Kidney tubule cell (primary cell): ENCODE measurements around the gene PRKN.
"Not testable (repeated sequence)": the region's sequence is repeated elsewhere in the genome, so short reads cannot be mapped to it uniquely, and the experiment has no call there.

Experiments
- DNase-seq: peaks from one replicate; pipeline ENCODE4 v3.0.0-alpha.2; 2018; ENCODE audit warnings: low spot score

Gene PRKN

DNA sequence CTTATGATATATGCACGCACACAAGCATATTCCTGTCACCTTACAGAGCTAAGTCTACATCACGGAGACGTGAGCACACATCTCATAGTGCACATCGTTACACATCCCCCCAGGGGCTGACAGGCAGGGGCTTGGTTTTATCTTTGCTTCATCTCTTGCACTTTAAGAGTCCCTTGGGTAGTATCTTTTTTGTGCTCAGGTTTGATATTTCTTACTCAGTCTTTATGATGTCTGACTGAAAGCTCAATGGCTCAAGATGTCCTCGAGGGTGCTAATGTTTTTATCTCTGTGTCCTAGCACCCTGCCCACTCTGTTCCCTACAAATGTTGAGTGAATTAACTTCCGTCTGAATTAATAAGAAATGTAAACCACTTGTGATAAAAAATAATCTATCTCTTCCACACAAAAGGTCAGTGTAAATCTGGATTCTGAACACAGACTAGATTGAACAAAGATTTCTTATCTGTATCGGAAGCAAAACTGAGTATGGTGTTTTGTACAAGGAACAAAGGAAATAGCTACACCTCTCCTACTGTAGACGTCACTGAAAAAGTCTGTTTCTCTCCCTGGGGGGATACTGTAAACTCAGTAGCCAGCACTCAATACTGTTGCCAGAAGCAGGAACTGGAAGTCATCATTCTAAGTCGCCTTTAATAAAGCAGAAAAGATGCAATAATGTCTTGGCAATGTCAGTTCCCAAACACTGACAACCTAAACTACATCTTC is 195.1 kb downstream of the PRKN start:
- DNase-seq, result no peak

DNA sequence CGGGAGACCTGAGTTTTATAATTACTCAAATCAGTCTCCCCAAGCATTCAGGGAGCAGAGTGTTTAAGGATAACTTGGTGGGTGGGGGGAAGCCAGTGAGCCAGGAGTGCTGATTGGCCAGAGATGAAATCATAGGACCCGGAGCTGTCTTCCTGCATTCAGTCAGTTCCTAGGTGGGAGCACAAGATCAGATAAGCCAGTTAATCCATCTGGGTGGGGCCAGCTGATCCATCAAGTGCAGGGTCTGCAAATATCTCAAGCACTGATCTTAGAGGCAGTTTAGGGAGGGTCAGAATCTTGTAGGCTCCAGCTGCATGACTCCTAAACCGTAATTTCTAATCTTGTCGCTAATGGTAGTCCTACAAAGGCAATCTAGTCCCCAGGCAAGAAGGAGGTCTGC is 196.2 kb downstream of the PRKN start:
- DNase-seq, result not testable (repeated sequence)

DNA sequence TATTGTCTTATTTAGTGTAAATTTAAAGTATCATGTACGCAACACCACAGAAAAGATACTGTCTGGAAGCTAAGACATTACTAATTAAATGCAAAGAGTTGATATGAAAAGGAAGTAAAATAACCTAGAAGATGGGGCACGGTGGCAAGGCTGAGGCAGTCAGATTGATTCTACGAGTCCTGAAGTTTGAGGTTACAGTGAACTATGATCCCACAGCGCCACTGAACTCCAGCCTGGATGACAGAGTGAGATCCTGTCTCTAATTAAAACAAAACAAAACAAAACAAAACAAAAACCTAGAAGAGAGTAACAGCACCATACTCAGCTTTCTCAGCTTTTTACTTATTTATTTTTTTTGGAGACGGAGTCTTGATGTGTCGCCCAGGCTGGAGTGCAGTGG is 199.0 kb downstream of the PRKN start:
- no peak for DNase-seq

DNA sequence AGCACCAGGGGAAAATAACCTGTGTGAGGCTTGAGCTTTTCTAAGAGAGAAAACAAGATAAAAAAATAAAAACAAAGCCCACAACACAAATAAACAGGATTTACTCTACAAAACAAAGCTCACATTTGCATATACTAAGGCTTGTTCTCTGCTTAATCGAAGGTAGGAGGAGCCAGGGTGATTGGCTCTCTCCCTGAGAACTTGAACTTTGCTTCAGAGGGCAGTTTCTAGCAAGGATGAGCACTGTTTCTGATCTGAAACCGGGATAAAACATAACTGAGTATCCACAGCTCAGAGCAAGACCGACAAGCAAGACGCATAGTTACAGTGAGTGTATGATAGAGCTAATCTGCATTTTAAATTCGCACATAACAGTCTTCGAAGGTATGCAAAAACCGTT is 200.6 kb downstream of the PRKN start:
- no peak for DNase-seq

DNA sequence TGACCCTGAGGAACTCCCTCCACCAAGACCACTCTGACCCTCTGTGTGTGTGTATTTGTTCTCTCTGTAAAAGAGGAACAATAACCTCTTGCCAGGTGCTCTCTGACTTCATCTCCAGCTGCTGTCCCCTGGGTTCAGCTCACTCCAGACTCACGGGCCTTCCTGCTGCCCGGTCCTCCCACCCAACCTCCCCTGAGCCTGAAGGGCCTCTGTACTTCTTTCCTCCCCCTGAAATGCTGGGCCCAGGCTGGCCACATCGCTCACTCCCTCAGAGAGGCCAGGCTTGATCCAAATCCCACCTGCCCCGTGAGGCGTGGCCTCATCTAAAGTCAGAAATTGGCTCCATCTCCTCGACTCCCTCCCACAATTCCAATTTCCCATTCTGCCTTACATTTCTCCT is 202.4 kb downstream of the PRKN start:
- DNase-seq, result no peak

DNA sequence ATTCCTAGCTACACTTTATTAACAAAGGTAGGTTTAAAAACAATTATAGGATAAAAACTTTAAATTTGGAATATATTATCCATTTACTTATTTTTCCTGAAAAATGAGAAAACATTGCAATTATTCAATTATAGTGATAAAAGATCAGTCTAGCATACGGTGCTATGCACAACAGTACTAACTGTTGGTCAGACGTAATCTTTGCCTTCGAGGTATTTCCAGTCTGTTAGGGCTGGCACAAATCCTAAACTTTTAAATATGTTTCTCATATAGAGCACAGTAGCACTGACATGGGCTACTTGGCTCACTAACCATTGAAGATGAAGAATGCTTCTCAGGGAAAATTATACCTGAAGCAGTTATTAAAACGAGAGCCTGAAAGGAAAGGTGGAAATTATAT is 214.8 kb downstream of the PRKN start:
- DNase-seq, result no peak

DNA sequence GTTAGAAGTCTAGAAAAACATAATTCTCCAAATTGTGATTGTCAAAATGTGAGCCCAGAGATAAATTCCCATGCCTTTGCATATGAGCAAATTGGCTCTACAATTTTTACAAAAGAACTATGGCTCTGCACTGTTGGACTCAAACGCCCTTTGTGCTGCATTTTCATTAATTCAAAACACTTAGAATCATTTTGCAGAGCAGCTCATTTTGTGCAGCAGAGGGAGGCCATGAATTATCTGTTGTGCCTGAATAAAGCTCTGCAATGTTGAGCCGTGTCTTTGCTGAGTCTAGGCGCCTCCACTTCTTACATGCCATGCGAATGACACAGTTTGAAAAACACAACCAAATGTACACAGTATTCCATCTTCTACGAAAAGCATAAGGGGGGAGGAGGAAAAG is 230.2 kb downstream of the PRKN start:
- DNase-seq, result no peak

DNA sequence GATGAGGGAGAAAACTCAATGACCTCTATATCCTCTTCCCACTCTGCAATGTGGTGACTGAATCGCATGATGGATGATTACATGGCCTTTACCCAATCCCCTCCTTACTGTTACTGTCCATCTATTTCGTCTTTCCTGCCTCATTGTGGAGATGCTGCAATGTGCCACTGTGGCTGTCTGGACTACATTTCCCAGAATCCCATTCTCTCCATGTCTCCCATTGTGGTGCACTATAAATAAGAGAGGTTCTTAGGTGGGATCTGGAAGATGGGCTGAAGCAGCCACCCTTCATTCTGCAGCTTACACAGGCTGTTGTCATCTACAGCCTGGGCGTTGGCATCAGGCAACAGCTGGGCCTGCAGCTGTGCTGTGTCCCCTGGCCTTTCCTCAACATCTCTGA is 233.6 kb downstream of the PRKN start:
- no peak for DNase-seq

DNA sequence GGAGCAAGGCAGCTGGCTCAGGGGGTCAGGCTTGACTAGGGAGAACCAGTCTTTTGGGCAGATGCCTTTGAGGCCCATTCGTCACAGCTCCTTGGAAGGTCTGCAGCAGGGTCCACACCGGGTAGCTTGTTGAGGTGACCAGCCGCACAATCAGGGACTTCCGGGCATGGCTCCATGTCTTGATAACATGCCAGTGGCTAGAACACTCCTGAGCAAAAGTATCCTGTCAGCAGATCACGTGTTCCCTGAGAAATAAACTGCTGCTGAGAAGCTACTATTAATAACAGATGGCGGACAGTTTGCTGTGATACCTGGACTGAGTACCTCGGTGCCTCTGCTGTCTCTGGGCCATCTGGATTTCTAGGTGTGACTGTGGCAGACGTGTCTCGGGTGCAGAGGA is 235.9 kb downstream of the PRKN start:
- no peak for DNase-seq

DNA sequence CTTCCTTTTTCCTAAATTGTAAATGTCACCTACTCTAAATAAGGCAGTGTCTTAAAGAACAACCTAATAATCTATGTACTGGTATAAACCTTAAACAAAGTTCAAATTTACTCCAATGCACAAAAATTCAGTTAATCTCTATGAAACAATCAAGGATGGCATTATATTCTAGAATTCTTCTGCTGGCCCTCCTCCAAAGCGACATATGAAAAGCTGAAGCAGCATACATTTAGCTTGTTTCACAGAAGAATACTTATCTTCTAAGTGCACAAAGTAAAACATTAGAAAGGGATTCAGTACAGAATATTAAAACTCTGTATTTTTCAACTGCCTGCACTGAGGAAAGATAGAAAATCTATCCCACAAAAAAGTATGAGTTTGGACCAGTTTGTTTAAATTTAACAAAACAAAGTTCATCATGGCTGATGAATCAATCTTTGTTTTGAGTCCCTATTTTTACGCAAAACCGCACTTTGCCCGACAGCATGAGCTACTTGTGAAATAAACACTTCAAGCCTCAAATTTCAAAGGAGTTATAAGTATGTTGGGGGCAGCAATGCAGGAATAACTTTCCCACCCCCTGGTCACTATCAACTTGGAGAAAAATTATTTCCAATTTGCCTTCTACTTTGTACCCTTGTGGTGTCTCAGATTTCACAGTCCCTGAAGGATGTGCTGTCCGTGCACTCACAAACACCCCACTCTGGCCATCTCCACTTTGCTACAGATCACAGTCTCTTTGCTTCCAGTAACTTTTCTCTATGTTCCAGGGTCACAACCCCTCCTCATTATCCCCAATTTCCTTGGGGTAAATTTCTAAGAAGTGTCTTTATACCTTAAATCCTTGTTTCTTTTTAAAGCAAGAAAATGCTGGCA is 238.2 kb downstream of the PRKN start:
- DNase-seq, result no peak

DNA sequence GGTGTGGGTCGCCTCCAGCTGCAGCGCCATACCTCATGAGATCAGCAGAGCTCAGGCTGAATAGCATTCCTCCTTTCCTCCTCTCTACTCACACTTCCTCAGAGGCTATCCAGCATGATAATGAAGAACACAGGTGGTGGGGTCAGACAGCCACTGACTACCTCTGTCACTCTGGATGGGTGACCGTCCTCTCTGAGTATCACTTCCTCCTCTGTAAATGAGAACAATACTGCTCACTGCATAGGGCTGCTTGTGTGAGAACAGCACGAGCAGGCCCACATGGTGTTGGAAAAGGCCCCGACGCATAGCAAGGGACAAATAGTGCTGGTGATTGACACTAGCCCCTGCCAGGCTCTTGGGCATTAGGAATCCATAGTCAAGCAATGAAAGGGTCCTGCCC is 239.1 kb downstream of the PRKN start:
- DNase-seq, result no peak

DNA sequence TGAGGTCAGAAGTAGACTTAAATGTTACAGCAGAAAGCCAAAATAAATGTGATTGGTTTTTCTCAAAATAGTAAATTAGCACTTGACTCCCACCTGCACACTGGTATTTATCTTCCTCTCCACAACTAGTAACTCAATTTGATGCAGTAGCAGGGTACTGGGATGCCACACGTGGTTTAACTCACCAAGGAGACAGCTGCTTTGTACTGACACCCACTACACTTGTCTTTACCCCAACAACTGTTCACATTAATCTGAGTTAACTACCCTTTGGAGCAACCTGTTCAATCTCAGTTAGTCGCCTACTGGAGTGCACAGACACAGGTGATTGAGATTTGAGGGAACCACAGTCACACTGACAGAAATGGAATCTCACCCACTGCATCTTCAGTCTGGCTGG is 242.1 kb downstream of the PRKN start:
- DNase-seq, result no peak

DNA sequence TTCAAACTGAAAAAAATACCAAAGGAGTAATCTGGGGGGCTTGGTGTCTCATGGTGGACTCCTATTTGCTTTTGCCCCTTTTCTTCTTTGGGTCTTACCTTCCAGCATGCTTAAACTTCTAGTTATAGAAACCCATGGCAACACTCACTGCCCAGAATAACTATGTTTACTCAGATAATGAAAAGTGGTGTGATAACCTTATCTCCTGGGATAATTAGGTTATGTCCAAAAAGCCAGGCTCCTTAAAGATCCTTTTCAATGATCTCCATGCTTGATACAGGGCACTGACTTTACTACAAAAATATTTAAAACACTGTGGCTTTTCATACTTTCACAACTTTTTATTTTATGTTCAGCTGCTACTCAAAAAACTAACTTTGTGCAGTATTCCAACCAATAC is 245.6 kb downstream of the PRKN start:
- no peak for DNase-seq

DNA sequence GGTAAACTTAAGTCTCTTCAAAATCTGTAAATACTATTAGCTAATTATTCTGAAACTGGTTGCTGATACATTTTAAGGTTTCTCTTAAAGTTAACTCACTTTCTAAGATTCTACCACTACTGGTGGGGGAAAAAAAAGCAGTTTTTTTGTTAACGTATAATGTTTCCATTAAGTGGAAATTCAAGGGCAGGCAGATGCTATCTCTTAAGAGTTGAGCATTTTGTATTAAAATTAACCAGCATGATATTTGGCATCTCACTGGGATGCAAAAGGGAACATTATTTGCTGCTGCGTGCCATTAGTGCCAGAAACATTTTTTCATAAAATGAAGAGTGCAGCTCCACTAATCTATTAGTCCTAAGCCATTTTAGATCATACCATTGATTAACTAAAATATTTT is 246.2 kb downstream of the PRKN start:
- DNase-seq, result no peak

DNA sequence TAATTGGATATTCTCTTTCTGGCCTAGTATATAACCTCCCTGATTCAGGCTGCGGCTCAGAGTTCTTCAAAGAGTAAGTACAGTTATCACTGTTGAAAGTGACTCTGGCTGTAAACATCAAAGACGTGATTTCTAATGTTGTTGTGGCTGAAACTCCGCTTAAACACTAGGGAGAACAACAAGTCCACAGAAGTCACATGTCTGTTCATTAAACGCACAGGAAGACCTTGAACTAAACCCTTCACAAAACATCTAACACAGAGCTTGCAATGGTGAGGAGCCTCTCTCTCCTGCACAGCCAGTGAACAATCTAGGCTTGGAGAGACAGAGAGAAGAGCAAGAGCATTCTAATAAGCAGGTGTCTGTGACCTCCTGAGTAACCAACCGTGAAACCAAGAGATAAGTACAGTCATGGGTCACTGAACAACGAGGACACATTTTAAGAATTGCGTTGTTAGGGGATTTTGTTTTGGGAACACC is 249.3 kb downstream of the PRKN start:
- DNase-seq, result peak; percentile 20

DNA sequence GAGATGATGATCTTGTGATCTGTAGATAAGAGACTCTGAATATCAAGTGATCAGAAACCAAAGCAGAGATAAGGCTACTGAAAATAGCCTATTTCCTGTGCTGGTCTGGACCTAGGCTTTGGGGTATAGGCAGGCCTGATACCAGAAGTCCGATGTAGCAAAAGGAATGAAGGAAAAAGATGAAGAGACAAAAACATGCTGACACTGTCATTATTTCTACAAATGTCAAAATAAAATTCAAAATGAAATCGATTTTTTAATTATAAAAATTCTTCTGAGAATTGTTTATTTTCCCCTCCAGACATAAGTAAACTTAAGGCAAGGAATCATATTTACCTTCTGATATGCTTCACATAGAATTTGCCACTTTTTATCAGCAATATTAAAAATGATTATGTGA is 252.8 kb downstream of the PRKN start:
- no peak for DNase-seq

DNA sequence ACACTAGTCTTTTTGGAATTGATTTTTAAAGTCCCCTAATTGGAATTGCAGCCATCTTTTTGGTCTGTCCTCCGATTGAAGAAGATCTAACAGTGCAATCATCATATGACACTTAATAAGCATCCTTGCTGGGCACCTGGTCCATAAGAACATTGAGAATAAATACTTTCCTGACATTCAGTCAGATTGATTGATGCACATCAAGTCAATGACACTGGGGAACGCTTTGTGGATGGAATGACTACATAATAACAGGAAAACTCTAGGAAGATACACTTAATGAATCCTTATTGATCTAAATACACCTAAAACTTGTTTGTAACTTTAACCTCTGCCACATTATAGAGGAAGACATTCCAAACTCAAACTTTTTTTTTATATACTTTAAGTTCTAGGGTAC is 255.7 kb downstream of the PRKN start:
- no peak for DNase-seq

DNA sequence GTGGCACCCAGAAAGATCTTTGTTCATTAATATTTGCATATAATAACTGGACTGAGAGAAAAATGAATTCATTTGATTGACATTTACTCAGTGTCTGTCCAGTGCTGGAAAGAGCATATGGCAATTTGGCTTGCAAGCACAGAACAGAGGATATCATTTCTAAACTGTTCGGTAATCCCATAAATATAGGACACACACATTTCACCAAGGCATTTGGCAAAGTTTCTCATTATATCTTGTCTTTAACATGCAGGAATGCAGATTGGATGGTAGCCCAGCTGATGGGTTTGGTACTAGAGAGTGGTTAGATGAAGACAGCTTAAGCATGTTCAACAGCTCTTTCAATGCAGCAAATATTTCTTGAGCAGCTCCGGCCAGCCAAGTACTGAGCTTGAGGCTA is 259.2 kb downstream of the PRKN start:
- no peak for DNase-seq

DNA sequence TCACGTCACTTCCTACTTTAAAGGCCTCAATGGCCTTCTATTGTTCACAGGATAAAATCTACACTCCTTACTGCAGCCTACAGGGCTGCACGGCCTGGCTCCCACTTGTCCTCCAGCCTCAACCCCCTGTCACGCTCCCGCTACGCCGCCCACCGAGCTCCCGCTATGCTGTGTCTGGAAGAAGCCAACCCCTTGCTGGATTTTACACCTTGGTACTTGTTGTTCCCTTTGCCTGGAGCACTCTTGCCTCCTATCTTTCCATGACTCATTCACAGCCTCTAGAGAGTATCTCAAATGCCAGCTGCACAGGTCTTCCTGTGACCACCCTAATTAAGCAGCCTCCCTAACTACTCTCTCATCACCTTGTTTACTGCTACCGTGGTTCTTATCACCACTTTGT is 259.9 kb downstream of the PRKN start:
- DNase-seq, result no peak

DNA sequence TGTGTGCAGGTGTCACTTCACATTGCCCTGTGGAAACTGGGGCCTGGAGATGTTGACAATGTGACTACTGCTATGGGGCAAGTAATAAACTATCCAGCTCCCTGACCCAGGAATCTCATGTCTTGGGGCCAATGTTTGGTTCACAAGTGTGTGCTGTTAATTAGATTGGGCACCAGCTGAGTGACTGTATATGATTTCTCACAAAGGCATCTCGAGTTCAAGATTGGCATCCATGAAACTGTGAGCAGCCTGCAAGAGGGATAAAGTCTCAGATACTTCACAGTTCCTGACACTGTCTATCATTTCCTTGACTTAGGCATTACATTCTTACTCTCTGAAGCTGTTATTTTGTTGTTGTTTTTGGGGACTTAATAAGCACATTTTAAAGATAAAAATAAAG is 264.0 kb downstream of the PRKN start:
- DNase-seq, result peak; percentile 4

DNA sequence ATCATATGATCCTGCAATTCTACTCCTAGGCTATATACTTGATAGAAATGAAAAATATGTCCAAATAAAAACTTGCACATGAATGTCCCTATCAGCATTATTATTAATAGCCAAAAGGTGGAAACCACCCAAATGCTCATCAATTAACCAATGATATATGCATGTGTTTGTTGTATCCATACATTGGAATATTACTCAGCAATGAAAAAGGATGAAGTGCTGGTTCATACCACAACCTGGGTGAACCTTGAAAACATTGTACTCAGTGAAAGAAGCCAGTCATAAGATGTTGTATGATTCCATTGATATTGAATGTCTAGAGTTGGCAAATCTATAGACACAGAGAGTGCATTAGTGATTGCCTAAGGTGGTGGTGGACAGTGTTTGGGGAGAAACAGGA is 267.6 kb downstream of the PRKN start:
- DNase-seq, result no peak

DNA sequence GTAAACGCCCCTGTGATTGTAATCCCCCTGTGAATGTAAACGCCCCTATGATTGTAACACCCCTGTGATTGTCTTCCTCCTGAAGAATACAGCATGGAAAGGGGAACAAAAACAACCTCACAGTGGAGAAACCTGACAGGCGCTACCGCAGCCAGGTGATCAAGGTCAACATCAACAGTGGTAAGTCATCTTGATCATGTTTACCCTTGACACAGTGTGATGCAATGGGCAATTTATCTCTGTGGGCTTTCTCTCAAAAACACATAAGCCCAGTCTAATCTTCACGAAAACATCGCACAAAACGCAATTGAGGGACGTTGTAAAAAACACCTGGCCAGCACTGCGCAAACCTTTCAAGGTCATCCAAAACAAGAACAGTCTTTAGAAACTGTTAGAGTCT is 277.2 kb downstream of the PRKN start:
- DNase-seq, result no peak

DNA sequence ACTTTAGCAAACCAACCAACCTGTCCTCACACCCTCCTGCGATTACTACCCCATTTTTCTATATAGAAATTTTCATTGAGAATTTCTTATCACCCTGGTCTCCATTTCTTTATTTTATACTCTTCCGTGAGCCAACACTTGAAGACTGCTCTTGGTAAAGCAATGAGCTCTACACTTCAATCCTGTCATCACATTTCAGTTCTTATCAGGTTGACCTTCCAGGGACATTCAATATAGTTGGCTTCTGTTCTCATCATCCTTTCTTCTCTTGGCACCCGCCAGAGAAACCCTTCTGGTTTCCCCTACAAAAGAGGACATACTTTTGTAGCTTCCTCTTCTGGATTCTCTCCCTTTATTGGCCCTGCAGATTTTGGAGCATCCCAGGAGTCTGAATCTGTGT is 279.3 kb downstream of the PRKN start:
- no peak for DNase-seq

DNA sequence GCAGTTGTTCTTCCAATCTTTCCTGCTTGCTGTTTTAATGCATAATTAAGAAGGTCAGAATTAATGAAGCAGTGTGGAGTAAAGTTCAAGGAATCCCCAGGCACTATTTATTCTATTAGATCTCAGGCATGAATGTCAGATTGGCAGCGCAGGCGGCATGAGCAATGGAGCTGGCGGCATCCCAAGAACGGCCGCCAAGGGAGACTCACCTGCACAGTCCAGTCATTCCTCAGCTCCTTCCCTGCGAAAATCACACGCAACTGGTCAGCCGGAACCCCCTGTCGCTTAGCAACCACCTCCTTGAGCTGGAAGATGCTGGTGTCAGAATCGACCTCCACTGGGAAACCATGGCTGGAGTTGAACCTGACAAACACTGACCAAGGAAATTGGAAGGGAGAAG is 284.5 kb downstream of the PRKN start:
- peak; percentile 96 for DNase-seq
